NOMO-1 treated with dmso at 0.1 percent for 144 hours (cell line): ENCODE data around the gene CCDC116.
"Not testable (repeated sequence)": the region's sequence is repeated elsewhere in the genome, so short reads cannot be mapped to it uniquely, and the experiment has no call there.

ENCODE experiments used
- DNase-seq: peaks from one replicate; lab custom pipeline; 2025; ENCODE audit not compliant: unreplicated experiment; lab: John Stamatoyannopoulos, UW

CCDC116 gene, protein sequence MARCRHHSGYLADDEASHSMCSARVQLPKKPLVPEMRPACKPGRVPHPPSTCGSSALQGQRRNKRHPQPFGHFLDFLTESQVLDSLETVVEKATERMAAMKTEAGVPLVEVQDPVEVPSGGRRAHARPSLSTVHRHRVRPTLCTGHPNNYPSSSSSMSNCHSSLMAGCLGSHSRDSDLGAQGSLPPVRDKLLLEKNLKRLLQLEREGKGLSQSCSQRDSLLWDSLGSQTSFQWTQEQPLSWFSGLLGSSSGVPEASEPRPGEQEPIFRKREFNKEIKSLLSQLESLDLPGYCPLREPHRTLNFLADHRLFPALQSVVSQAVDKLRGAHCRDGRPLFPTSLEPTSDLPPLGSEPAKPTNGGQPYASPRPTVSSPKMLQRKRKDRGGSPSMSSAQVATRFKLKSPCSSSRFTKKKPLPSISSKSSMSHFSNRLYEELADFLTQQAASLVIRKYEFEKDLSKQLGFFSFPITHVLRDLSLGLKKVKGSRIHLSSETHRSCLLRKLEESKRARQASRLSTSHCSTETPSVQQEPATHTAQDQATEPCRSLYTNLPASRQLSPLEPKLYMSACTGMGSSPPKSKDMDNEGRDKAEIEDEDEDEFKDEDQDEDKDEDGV

DNA sequence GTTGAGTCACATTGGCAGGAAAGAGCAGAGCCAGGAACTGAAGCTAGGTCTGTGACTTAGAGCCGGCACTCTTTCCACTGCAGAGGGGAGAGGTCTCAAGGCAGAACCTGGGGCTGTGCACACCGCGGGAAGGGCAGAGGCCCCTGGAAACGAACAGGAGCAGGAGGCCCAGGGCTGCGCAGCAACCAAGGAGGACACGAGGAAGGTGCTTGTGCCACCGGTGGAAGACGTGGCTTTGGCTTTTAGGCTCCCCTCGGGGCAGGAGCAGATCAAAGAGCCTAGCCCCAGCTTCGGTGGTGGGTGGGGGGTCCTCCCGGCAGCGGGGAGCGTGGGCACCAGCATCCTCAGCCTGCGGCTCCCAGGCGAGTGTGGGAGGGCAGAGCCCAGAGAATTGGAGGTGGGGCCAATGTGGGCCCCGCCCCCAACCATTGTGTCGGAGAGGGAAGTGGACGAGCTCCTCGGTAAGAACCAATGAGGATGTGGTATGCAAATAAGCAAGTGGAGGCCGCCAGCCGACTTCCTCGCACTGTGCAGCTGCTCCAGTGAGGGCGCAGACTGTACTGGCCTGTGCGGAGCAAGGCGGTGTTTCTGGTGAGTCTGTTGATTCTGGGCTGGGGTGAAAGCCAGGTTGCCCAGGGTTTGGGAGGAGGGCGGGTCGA is at the start of gene CCDC116:
Gene CCDC116, plus strand, starts transcription at position 524 of the 659 bp plus-strand sequence. CDS start 422 bp downstream, outside the sequence.
- DNase-seq, result peak; percentile 77

DNA sequence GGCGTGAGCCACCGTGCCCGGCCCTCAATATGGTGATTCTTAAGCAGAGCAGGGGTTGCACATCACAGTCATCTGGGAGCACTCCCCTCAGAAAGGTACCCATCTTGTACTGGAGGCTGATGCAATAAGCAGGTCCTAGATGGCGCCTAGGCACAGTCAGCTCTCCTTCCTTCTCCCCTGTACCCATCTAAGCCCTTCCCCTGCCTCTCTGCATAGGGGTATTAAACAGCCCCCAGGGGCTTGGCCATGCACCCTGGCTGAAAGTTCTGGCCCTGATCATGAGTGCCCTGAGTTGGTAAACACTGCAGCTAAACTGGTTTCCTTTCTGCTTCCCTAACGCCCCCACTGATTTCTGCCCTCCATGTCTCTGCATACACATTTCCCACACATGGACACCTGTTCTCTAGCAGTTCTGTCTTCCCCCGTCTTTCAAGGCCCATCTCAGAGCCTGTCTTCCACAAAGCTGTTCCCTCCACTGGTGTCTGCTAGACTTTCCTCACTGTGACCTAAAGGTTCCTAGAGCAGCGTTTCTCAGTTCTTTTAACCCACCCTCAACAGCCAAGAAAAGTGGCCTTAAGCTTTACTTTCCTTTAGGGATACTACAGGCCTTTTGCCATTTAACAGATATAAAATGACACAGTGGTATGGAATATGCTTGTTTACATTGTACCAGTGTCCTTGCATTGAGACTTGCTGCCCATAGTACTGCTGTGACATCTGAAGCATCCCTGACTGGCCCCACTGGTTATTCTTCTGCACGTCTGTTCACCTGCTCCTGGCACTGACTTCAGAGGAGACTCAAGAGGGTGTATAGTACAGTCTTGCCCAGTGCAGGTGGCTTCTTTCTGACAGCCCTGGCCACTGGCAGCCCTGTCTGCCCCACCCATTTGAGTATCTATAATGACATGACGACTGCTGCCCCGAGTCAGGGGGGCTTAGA is 49.5 kb upstream of the CCDC116 start:
- DNase-seq, result no peak

DNA sequence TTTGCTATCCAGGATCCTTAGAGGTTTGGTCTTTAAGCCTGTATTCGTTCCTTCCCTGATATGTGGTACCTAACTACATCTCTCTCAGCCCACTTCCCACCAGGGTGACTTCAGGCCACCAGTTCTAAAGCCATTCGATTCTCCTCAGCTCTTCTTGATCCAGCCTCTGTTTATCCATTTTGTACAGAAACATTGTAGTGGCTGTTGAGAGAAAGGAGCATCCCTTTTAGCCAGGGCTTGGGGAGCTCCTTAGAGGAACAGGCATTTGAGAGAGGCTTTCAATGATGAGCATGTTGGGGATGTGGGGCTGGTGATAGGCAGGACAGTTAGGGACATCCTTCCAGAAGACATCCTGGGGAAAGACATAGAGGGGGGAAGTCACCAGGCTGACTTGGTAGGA is 47.2 kb upstream of the CCDC116 start:
- DNase-seq, result no peak

DNA sequence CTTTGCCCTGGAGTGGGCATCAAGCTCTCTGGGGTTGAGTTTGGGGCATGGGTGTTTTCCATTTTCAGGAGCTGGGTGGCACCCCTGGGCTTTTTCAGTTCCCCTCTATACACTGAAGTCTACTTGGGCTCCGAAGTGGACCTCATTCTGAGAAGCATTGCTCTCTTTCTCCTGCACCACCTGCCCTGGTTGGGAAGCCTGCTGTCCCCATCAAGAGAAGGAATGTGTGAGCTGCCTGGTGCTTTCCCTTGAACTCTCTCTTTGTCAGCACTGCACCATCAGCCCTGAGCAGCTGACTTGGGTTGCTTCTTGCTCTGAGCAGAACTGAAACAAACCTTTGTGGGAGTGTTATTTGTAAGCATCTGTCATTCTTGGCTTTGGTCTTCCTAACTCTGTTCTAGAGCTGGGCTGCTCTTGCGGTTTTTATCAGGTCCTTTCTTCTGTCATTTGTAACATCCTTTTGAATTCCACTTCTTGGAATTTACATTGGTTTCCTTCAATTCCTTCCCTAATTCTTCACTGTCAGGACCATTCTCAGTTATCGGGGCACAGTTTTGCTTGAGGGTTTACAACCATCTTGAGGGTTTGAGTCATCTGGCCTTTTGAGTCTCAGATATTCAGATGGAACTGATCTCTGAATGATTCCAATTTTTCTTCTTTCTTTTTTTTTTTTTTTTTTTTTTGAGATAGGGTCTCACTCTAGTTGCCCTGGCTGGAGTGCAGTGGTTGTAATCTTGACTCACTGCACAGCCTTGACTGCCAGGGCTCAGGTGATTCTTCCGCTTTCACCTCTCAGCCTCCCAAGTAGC is 44.6 kb upstream of the CCDC116 start:
- DNase-seq, result no peak

DNA sequence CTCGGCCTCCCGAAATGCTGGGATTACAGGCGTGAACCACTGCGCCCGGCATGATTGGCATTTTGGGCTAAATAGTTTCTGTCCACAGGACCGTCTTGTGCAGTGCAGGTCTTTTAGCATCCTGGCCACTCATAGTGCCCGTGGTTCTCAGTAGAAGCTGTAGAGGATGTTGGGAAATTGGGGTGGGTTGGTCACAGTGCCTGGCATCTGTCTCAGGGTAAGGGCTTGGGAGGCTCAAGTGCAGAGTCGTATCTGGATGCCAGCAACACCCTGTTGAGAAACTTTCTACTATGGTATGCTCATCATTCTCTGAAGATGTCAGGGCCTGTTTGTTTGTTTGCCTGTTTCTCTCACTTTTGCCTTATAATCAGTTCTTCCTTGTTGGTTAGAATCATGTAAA is 43.2 kb upstream of the CCDC116 start:
- DNase-seq, result no peak

DNA sequence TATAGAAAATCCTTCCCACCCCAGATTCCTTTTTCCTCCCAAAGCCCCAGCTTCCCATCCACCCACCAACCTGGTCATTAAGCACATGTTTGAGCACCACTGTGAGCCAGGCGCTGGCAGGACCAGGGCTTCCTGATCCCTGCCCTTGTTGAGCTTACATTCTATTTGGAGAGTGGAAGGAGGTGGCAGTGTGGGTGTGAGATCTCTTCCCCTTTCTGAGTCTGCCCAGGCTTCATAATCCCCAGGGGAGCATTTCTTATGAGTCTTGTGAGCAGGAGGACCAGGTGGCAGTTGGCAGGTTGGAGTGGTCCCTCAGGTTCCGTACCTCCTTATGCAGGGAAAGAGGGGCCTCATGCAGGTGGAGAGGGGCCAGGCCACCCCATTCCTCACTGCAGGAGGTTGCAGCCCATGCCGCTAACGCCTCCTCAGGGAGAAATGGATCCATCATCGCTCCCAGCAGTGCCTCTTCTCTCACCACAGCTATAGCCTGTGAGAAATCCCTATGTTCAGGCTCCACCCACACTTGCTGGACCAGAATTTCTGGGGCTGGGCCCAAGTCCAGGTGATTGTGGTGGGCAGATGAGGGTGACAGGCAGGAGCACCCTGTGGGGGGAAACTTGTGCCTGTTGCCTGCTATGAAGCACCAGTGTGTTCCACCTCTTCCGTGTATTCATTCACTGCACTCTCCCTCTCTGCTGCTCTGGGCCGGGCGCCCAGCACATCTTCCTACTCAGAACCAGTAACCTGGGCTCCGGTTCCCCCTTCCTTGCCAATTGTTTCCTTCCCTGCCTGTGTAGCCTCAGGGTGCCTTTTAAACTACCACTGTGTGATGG is 41.5 kb upstream of the CCDC116 start:
- DNase-seq, result no peak

DNA sequence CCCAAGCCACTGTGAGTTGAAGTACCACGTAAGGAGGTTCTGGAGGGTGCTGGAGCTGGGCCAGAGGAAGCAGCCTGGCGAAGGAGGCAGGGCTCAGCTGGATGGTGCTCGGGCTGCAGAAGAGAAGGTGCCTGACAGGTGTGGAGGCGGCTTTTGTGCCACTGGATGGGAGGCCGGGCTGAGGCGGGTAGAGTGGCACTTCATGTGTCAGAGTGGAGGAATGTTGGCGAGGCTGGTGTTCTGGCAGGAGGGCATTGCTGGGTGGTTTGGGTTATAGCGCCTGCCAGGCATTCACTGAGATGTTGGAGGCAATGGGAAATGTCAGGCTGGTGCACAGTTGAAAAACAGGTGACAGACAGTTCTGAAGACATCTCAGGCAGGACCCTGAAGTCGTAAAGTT is 40.9 kb upstream of the CCDC116 start:
- DNase-seq, result no peak

DNA sequence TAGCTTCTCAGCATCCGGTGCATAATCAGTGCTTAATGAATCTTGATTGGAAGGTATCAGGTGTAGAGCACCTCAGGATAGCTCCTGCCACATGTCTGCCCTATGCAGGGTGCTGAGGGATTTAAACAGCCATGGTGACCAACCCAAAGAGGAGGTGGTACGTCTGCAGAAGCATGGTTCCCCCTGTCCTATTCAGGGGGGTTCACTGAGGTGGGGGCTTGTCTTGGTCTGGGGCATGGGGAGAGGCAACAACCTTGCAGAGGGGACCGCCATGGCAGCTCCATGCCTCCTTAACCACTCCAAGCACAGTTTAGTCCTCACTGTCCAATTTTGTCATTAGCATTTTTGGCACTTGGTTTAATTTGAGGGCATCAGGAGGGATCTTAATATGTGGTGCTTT is 40.1 kb upstream of the CCDC116 start:
- no peak for DNase-seq

DNA sequence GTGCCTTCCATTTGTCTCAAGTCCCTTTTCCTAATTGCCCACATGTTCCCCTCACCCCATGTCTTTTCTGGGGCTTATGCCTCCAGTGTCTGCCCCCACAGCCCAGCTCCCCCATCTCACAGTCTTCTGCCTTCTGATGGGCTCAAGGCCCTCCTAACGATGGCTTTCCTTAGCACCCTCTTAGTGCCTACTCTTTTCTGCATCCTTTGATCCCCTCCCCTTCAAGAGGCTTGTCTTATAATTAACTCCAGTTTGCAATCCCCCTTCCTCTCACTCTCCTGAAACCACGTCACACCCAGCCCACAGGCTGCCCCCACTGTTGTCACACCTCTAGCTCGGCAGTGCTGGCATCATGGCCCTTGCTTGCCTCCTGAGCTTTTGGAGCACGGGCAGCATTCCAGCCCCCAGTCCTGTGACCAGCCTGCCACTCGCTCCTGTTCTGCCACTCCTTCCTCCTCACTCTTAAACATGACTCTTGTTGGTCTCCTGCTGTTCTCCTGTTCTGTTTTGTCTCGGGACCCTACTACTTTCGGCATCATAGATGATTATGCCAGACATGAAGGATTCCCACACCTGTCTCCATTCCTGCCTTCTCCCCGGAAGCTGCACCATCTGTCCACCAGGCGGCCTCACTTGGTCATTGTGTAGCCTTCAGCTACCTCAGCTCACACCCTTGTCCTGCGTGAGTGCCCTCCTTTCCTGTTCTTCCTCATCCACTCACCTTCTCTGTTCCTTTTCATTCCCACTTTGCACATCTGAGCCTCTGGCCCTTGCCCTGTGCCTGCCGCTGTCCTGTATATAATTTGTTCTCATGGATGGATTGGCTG is 38.9 kb upstream of the CCDC116 start:
- no peak for DNase-seq

DNA sequence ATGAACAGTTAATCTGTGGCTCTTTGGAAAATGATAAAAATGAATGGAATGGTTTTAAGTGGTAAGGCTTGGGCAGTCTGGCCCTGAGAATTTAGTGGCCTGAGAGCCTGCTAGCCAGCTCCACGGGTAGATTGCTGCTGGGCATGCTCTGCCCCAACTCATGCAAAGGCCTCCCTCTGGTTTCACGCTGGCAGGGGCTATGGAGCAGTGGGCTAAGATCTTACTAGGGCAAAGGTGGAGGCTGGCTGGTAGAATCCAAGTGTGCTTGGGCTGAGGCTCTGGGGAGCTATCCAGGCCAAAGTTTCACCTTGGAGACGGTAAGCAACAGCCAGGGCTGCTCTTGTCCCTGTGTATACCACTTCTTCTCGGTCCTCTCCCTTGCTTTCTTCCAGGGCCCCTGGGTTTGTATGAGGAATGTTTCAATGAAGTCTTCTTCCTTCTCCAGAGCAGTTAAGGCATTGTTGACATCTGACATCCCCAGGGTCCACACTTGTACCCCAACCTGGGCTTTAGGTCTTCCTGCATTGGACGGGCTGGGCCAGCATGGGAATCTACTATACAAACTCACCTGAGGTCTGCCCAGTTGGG is 37.6 kb upstream of the CCDC116 start:
- DNase-seq, result no peak

DNA sequence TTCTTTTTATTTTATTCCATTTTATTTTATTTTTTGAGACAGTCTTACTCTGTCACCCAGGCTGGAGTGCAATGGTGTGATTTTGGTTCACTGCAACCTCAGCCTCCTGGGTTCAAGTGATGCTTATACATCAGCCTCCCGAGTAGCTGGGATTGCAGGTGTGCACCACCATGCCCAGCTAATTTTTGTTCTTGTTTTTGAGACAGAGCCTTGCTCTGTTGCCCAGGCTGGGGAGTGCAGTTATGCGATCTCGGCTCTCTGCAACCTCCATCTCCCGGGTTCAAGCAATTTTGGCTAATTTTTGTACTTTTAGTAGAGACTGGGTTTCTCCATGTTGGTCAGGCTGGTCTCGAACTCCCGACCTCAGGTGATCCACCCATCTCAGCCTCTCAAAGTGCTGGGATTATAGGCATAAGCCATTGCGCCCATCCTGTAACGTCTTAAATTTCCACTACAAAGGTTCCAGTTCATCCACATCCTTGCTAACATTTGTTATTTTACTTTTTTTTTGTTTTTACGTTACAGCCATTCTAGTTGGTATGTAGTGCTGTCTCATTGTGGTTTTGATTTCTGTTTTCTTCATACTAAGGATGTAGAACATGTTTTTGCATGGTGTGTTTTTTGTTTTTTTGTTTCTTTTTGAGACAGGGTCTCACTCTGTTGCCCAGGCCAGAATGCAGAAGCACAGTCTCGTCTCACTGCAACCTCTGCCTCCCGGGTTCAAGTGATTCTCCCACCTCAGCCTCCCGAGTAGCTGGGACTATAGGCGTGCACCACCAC is 36.0 kb upstream of the CCDC116 start:
- DNase-seq, result not testable (repeated sequence)

DNA sequence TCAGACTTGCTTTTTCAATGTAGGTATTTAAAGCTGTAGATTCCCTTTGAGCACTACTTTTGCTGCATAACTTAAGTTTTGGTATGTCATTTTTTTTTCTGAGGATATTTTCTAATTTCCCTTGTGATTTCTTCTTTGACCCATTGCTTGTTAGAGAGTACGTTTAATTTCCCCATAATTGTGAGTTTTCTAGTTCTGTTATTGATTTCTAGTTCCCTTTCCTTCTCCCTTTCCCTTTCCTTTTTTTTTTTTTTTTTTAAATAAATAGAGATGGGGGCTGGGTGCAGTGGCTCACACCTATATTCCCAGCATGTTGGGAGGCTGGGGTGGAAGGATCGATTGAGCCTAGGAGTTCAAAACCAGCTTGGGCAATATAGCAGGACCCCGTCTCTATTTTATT is 34.3 kb upstream of the CCDC116 start:
- no peak for DNase-seq

DNA sequence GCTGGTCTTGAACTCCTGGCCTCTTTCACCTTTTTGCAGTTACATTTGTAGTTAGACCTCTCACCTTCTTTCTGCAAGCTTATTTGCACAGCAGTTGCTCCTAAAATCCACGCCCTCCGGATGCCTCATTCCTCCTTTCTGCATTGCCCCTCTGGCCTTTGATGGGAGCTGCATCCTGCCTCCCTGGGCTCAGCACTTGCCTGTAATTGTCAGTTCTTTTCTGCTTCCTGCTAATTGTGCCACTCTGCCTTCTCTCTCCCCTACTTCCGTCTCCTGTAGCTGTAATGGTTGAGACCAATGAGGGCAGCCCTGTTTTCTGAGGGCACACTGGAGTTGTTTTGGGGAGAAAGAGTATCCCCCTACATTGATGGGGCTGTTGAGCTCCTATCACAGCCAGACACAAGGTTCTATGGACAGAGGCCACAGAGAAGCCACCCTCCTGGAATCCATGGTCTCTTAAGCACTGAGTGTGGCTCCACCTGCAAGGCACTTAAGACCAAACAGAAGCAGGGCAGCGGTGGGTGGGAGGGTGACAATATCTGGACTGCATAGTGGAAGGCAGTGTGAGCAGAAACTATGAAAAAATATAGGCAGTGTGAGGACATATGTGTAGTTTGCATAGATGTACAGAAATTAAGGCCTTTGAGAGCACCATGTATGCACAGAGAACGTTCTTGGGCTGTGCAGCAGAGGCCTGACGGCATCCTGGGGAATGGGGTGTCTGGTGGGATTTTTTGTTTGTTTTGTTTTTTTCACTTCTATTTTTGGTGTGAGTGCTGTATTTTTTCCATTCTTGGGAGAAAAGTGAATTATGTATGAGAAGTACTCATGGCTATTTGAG is 33.3 kb upstream of the CCDC116 start:
- no peak for DNase-seq

DNA sequence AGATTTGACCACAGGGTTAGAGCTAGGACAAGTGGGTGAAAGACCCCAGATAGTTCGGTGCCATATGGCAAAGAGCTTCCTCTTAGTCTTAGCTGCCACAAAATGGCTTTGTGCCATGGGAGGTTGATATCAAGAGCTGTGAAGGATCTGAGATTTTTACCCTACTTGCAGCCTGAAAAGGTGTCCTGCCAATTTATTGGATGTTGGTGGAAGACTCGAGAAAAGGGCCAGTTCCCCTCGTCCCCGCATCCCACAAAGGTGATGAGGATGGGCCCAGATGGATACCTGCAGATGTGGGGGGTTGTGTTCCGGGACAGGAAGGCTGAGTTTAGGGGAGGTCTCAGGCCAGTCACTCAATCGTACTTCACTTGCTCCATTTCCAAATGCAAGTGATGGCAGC is 30.0 kb upstream of the CCDC116 start:
- DNase-seq, result no peak

DNA sequence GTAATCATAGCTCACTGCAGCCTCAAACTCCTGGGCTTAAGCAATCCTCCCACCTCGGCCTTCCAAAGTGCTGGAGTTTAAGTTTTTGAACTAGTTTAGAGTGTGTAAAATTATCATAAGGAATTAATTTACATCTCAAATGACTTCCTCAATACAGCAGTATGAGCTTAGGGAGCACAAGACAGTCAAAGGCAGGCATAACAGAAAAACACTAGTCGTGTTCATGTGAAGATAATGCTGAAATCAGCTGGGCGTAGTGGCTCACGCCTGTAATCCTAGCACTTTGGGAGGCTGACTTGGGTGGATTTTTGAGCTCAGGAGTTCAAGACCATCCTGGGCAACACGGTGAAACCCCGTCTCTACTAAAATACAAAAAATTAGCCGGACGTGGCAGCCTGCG is 28.6 kb upstream of the CCDC116 start:
- DNase-seq, result no peak

DNA sequence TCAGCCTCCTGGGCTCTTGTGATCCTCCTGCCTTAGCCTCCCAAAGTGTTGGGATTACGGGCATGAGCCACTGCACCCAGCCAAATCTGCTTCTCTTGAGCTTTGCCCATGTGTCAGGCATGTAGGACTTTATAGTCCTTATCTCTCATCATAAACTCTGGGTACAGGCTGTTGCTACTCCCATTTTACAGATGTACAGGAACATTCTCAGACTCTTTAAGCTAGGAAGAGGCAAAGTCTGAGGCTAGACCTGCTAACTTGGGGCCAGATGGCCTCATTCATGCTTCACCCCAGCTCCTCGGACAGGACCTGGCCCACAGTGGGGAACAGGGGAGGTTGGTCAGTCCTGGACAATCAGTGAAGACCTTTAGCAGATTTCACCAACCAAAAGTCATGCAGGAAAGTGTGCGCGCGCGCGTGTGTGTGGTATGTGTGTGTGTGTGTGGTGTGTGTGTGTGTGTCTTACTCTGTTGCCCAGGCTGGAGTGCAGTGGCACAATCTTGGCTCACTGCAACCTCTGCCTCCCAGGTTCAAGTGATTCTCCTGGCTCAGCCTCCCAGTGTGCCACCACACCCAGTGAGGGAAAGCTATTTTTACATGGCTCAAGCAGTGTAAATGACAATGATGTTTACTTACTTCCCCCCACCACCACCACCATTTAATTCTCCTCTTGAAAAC is 26.5 kb upstream of the CCDC116 start:
- DNase-seq, result no peak
